Trophoblast cell (in vitro differentiated cells and primary cell): ENCODE measurements around the gene HOXD8.
A peak's percentile ranks its signal among the peaks of the same experiment; 100 is the strongest.

Experiments used
- DNase-seq, 2 donors: peaks; one replicate each; pipeline ENCODE4 v3.0.0-alpha.2; 2016
- H2AFZ ChIP-seq: 2 replicates; pipeline ENCODE4 v1.6.1; 2013; ENCODE audit warnings: low read length, moderate library complexity, mild to moderate bottlenecking; ENCODE audit not compliant: insufficient read depth, poor library complexity
- H2AK5ac ChIP-seq: 2 replicates; pipeline ENCODE4 v1.6.1; 2013; ENCODE audit warnings: mild to moderate bottlenecking, low read length
- H2BK120ac ChIP-seq: 2 replicates; pipeline ENCODE4 v1.6.1; 2013; ENCODE audit warnings: low read length, mild to moderate bottlenecking, moderate library complexity; ENCODE audit not compliant: insufficient read depth, poor library complexity
- H2BK12ac ChIP-seq: 2 replicates; pipeline ENCODE4 v1.6.1; 2013; ENCODE audit warnings: mild to moderate bottlenecking, low read length, moderate library complexity
- H2BK5ac ChIP-seq: 2 replicates; pipeline ENCODE4 v1.6.1; 2013; ENCODE audit warnings: low read length, low read depth, moderate library complexity, mild to moderate bottlenecking; ENCODE audit not compliant: poor library complexity
- H3K14ac ChIP-seq: 2 replicates; pipeline ENCODE4 v1.6.1; 2013; ENCODE audit warnings: mild to moderate bottlenecking, low read length
- H3K18ac ChIP-seq: 2 replicates; pipeline ENCODE4 v1.6.1; 2013; ENCODE audit warnings: mild to moderate bottlenecking, low read length
- H3K23ac ChIP-seq: 2 replicates; pipeline ENCODE4 v1.6.1; 2013; ENCODE audit warnings: low read length
- H3K27ac ChIP-seq: 2 replicates; pipeline ENCODE4 v1.5.1; 2013; ENCODE audit warnings: low read depth, mild to moderate bottlenecking, inconsistent platforms, low read length, moderate library complexity
- H3K27me3 ChIP-seq: 2 replicates; pipeline ENCODE4 v1.6.1; 2013; ENCODE audit warnings: inconsistent platforms, mild to moderate bottlenecking, low read length, moderate library complexity; ENCODE audit not compliant: insufficient read depth
- H3K36me3 ChIP-seq, 2 experiments: 1 replicate in 1 of 2; 2 replicates in 1 of 2; pipeline ENCODE4 v1.6.1; 2013; ENCODE audit warnings: low read length in 2 of 2, mild to moderate bottlenecking in 2 of 2, moderate library complexity in 1 of 2; ENCODE audit not compliant: insufficient read depth in 2 of 2, control insufficient read depth in 1 of 2
- H3K4ac ChIP-seq: 2 replicates; pipeline ENCODE4 v1.6.1; 2013; ENCODE audit warnings: low read depth, mild to moderate bottlenecking, low read length, moderate library complexity
- H3K4me1 ChIP-seq, 2 experiments: 1 replicate in 1 of 2; 2 replicates in 1 of 2; pipeline ENCODE4 v1.6.1; 2013; ENCODE audit warnings: low read length in 2 of 2, mild to moderate bottlenecking in 2 of 2, moderate library complexity in 1 of 2; ENCODE audit not compliant: insufficient read depth in 2 of 2, control insufficient read depth in 1 of 2
- H3K4me2 ChIP-seq: 2 replicates; pipeline ENCODE4 v1.6.1; 2013; ENCODE audit warnings: inconsistent platforms, mild to moderate bottlenecking, low read length, moderate library complexity
- H3K4me3 ChIP-seq: 2 replicates; pipeline ENCODE4 v1.5.1; 2013; ENCODE audit warnings: mild to moderate bottlenecking, low read depth, low read length, inconsistent platforms
- H3K79me1 ChIP-seq: one replicate; pipeline ENCODE4 v1.6.1; 2013; ENCODE audit warnings: low read length
- H3K79me2 ChIP-seq: 2 replicates; pipeline ENCODE4 v1.6.1; 2013; ENCODE audit warnings: low read length, mild to moderate bottlenecking; ENCODE audit not compliant: control insufficient read depth, insufficient read depth, poor library complexity
- H3K9ac ChIP-seq: 2 replicates; pipeline ENCODE4 v1.6.1; 2013; ENCODE audit warnings: mild to moderate bottlenecking, low read length
- H3K9me3 ChIP-seq: 2 replicates; pipeline ENCODE4 v1.6.1; 2013; ENCODE audit warnings: low read depth, mild to moderate bottlenecking, control low read depth, inconsistent platforms, low read length; ENCODE audit not compliant: insufficient read depth
- H4K12ac ChIP-seq: 2 replicates; pipeline ENCODE4 v1.6.1; 2013; ENCODE audit warnings: low read depth, mild to moderate bottlenecking, low read length, moderate library complexity
- H4K8ac ChIP-seq: 2 replicates; pipeline ENCODE4 v1.6.1; 2013; ENCODE audit warnings: low read depth, mild to moderate bottlenecking, low read length, moderate library complexity
- H4K91ac ChIP-seq: one replicate; pipeline ENCODE4 v1.6.1; 2013; ENCODE audit warnings: low read depth, mild to moderate bottlenecking, low read length, moderate library complexity
- WGBS: extraction: QIAGEN DNeasy Blood & Tissue Kit; methylation state at CpG from one replicate; pipeline ENCODE4 v1.1.7; 2013; ENCODE audit warnings: missing lambda C conversion rate; ENCODE audit not compliant: insufficient read length, insufficient coverage; ENCODE audit errors: extremely low coverage; 5-methylcytosine and 5-hydroxymethylcytosine counted together

HOXD8 gene

GRCh38 chr2:176133389-176133788 lies 3.9 kb downstream of the HOXD8 start:
- no peaks in the 10 kb centered on the region for H3K36me3 ChIP-seq
- no peak overlapping the region for H4K91ac ChIP-seq
- H3K9me3 ChIP-seq = peaks cover 9% of the 10 kb centered on the region
- no peak overlapping the region for H2AK5ac ChIP-seq
- H4K8ac ChIP-seq = no peak overlapping the region
- H3K4ac ChIP-seq = no peak overlapping the region
- H4K12ac ChIP-seq = no peak overlapping the region
- no peaks in the 10 kb centered on the region for H3K79me2 ChIP-seq
- H2BK5ac ChIP-seq = no peak overlapping the region
- H3K4me1 ChIP-seq = peaks cover 9 to 22% of the 10 kb centered on the region in 2 experiments
- H3K14ac ChIP-seq = no peak overlapping the region
- no peak overlapping the region for H3K27ac ChIP-seq
- no peak overlapping the region for H2BK12ac ChIP-seq
- no peak overlapping the region for H3K9ac ChIP-seq
- H3K23ac ChIP-seq = no peak overlapping the region
- H3K4me2 ChIP-seq = no peak overlapping the region
- DNase-seq = no peak
- no peak overlapping the region for H3K18ac ChIP-seq
- H3K4me3 ChIP-seq = peak overlapping the region; percentile 13
- no peaks in the 10 kb centered on the region for H3K79me1 ChIP-seq
- H2BK120ac ChIP-seq = no peak overlapping the region
- H3K27me3 ChIP-seq = peaks cover 86% of the 10 kb centered on the region
- no peak overlapping the region for H2AFZ ChIP-seq

- Histone ChIP-seq H4K91ac (no peak overlapping the region), H3K4me2 (no peak overlapping the region), H3K9me3 (peaks cover 10% of the 10 kb centered on the region), H3K79me2 (no peaks in the 10 kb centered on the region), H3K27me3 (peaks cover 86% of the 10 kb centered on the region), H3K9ac (no peak overlapping the region), H3K79me1 (no peaks in the 10 kb centered on the region), H3K18ac (no peak overlapping the region), H3K4me3 (no peak overlapping the region), H2AK5ac (no peak overlapping the region), H3K14ac (no peak overlapping the region), H4K8ac (no peak overlapping the region), H4K12ac (no peak overlapping the region), H3K4me1 (peaks cover 5 to 18% of the 10 kb centered on the region in 2 experiments), H2AFZ (no peak overlapping the region), H2BK5ac (no peak overlapping the region), H3K23ac (no peak overlapping the region), H3K27ac (no peak overlapping the region), H2BK12ac (no peak overlapping the region), H3K36me3 (no peaks in the 10 kb centered on the region), H3K4ac (no peak overlapping the region), H2BK120ac (no peak overlapping the region)
- no CpG with 5 or more reads among the region's 4 CpGs for WGBS
- no peak for DNase-seq
Observed at GRCh38 chr2:176134035-176134434, 4.5 kb downstream of the HOXD8 start.

GRCh38 chr2:176135035-176135440 lies 5.5 kb downstream of the HOXD8 start:
- H3K4me1 ChIP-seq = peaks cover 5 to 10% of the 10 kb centered on the region in 2 experiments
- no peak overlapping the region for H3K18ac ChIP-seq
- no peak overlapping the region for H2BK120ac ChIP-seq
- no peak overlapping the region for H2BK5ac ChIP-seq
- DNase-seq = no peak
- H2AFZ ChIP-seq = no peak overlapping the region
- H3K27me3 ChIP-seq = peaks cover 80% of the 10 kb centered on the region
- H3K9ac ChIP-seq = no peak overlapping the region
- H3K27ac ChIP-seq = no peak overlapping the region
- H3K79me1 ChIP-seq = no peaks in the 10 kb centered on the region
- no peak overlapping the region for H4K91ac ChIP-seq
- H3K79me2 ChIP-seq = no peaks in the 10 kb centered on the region
- no peak overlapping the region for H2BK12ac ChIP-seq
- H4K12ac ChIP-seq = no peak overlapping the region
- H3K14ac ChIP-seq = no peak overlapping the region
- no peaks in the 10 kb centered on the region for H3K36me3 ChIP-seq
- no peak overlapping the region for H3K23ac ChIP-seq
- no peak overlapping the region for H4K8ac ChIP-seq
- peaks cover 10% of the 10 kb centered on the region for H3K9me3 ChIP-seq
- no peak overlapping the region for H2AK5ac ChIP-seq
- no peak overlapping the region for H3K4ac ChIP-seq
- no peak overlapping the region for H3K4me3 ChIP-seq
- no peak overlapping the region for H3K4me2 ChIP-seq

GRCh38 chr2:176136374-176137251 lies 7.1 kb downstream of the HOXD8 start:
- H3K18ac ChIP-seq = no peak overlapping the region
- no CpG with 5 or more reads among the region's 71 CpGs for WGBS
- no peaks in the 10 kb centered on the region for H3K36me3 ChIP-seq
- H3K27ac ChIP-seq = no peak overlapping the region
- H3K14ac ChIP-seq = no peak overlapping the region
- peak overlapping the region; percentile 53 for H3K4me3 ChIP-seq
- no peak overlapping the region for H3K4ac ChIP-seq
- no peak overlapping the region for H2AFZ ChIP-seq
- no peak overlapping the region for H2AK5ac ChIP-seq
- H3K23ac ChIP-seq = no peak overlapping the region
- H3K4me1 ChIP-seq = peaks cover 5 to 6% of the 10 kb centered on the region in 2 experiments
- H3K9ac ChIP-seq = no peak overlapping the region
- no peak overlapping the region for H4K91ac ChIP-seq
- no peak overlapping the region for H4K8ac ChIP-seq
- no peak overlapping the region for H2BK12ac ChIP-seq
- DNase-seq = peak in 1 of 2 donors; percentile 20
- H4K12ac ChIP-seq = no peak overlapping the region
- H3K9me3 ChIP-seq = peaks cover 8% of the 10 kb centered on the region
- H3K27me3 ChIP-seq = peaks cover 69% of the 10 kb centered on the region
- no peak overlapping the region for H2BK120ac ChIP-seq
- H3K79me1 ChIP-seq = peaks cover 2% of the 10 kb centered on the region
- no peaks in the 10 kb centered on the region for H3K79me2 ChIP-seq
- H3K4me2 ChIP-seq = peak overlapping the region; percentile 79
- H2BK5ac ChIP-seq = no peak overlapping the region
